Effector memory CD8-positive, alpha-beta T cell (primary cell): ENCODE results near the gene LEMD2.

ENCODE experiments used
- ATAC-seq: fragments of 150-1000 bp; cut with Tn5 transposase; replicated peaks from 2 replicates; pipeline ENCODE4 v1.10.0; 2021; ENCODE audit warnings: mild to moderate bottlenecking, moderate library complexity
- DNase-seq, 3 experiments: peaks; one replicate each; pipeline ENCODE4 v3.0.0; 2021
- H3K27ac Mint-ChIP-seq, 2 donors: one replicate each; pipeline ENCODE4 v1.8.0; 2022; ENCODE audit warnings: mild to moderate bottlenecking in 2 of 2, mixed read lengths in 2 of 2, moderate library complexity in 2 of 2
- H3K27me3 Mint-ChIP-seq, 2 donors: one replicate each; pipeline ENCODE4 v1.8.0; 2022; ENCODE audit warnings: mixed read lengths in 2 of 2
- H3K36me3 Mint-ChIP-seq: one replicate; pipeline ENCODE4 v1.8.0; 2022; ENCODE audit warnings: mild to moderate bottlenecking, moderate library complexity, mixed read lengths; ENCODE audit not compliant: insufficient read depth
- H3K4me1 Mint-ChIP-seq, 2 donors: one replicate each; pipeline ENCODE4 v1.8.0; 2022; ENCODE audit warnings: low read depth in 2 of 2, mixed read lengths in 2 of 2
- H3K4me3 Mint-ChIP-seq, 2 donors: one replicate each; pipeline ENCODE4 v1.8.0; 2022; ENCODE audit warnings: mild to moderate bottlenecking in 2 of 2, mixed read lengths in 2 of 2, moderate library complexity in 2 of 2
- H3K9me3 Mint-ChIP-seq, 2 donors: one replicate each; pipeline ENCODE4 v1.8.0; 2022; ENCODE audit warnings: mixed read lengths in 2 of 2

LEMD2 gene

DNA sequence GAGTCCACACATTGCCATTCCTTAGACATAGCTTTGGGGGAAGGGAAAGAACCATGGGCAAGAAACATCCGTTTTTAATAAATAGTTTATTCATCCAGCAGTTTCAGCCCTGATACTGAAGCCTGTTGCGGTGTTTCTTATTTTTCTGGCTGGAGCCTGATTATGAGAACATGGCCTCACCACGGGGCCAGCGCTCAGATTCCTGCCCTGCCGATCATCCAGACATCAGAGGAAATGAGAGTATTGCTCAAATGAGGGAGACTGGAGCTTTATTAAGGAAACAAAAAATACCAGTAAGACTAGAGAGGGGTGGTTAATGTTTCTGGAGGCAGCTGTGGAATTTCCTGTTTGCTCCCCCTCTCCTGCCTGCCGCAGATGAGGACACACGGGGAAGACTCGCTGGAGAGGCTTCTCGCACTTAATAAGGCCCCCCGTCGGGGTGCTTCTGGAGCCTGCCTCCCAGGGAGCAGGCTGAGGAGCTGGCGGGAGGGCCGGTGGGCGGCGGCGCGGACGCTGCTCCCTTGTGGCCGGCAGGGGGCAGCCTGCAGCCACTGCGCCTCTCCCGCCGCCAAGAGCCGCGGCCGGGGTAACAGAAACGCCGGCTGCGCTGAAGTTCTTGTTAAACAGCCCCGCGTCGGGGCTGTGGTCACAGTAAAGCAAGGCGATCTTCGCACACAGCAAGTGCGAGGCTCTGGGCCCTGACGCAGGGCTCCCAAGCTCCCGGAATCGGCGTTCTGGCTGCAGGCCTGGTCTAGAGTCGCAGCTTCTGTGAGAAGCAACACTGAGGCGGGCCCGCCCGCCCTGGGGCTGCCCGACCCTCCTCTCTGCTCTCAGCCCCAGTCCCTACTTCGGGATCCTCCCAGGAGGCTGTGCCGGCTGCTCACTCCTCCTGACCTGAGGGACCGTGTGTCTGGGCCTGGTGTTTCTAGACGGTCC is 17.5 kb downstream of the LEMD2 start:
- Mint-ChIP-seq H3K36me3 (peaks cover 47% of the 10 kb centered on the region), H3K27ac (peak overlapping the region; percentile 46 to 79), H3K9me3 (no peaks in the 10 kb centered on the region), H3K4me3 (no peak overlapping the region), H3K4me1 (peaks cover 12 to 14% of the 10 kb centered on the region in 2 donors), H3K27me3 (peaks cover 5 to 23% of the 10 kb centered on the region in 2 donors)
- ATAC-seq: peak; percentile 83
- DNase-seq: peak; percentile 55 to 68 (median 64)

DNA sequence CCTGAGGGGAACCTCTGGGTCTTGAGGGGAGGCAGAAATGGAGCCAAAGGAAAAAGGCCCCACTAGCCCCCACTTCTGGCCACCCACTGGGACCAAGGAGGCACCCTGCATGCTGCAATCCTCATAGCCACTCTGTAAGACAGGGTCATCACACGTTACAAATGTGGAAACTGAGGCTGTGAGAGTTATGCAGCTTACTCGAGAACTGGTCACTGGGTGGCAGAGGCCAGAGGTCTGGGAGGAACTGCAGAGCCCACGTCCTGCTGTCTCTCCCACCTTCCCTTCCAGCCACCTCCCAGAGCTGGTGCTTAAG is 18.1 kb downstream of the LEMD2 start:
- no peak for DNase-seq
- no peak for ATAC-seq
- no peaks in the 10 kb centered on the region for H3K9me3 Mint-ChIP-seq
- peaks cover 40% of the 10 kb centered on the region for H3K36me3 Mint-ChIP-seq
- peaks cover 12 to 14% of the 10 kb centered on the region in 2 donors for H3K4me1 Mint-ChIP-seq
- peak overlapping the region in 1 of 2 donors; percentile 46 for H3K27ac Mint-ChIP-seq
- H3K4me3 Mint-ChIP-seq: no peak overlapping the region
- peaks cover 6 to 29% of the 10 kb centered on the region in 2 donors for H3K27me3 Mint-ChIP-seq

DNA sequence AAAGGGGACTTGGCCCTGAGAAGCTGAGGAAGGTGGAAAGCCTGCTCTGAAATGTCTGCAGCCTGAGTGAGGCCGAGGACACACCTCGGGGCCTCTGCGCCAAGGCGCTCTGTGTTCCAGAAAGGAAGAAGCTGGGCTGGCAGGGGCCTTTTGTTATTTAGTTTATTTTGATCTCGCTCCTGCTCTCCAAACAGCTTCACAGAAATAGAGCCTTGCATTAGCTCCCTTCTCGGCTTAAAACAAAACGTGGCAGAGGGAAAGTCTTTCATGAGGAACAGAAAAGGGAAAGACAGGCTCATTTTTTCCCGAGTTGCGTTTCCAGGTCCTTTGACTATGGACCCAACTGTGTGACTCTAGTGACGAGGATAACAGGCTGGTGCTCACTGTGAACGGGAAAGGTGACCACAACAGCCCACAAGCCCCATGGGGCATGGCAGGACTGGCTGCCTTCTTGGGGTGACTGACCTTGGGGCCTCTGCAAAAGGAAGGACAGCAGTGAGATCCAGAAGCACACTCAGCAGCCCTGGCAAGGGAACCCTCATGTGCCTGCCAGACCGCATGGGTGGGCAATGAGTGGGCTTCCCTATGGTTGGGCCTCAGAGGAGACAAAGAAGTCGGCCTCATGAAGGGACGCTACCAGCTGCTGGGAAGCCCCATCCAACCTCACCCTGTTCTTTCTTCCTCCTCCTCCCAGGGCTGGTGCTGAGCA is 18.7 kb downstream of the LEMD2 start:
- Mint-ChIP-seq H3K36me3 (peaks cover 36% of the 10 kb centered on the region), H3K27me3 (peaks cover 6 to 34% of the 10 kb centered on the region in 2 donors), H3K4me1 (peaks cover 12 to 14% of the 10 kb centered on the region in 2 donors), H3K4me3 (no peak overlapping the region), H3K9me3 (no peaks in the 10 kb centered on the region), H3K27ac (no peak overlapping the region)
- ATAC-seq: no peak
- DNase-seq: no peak

DNA sequence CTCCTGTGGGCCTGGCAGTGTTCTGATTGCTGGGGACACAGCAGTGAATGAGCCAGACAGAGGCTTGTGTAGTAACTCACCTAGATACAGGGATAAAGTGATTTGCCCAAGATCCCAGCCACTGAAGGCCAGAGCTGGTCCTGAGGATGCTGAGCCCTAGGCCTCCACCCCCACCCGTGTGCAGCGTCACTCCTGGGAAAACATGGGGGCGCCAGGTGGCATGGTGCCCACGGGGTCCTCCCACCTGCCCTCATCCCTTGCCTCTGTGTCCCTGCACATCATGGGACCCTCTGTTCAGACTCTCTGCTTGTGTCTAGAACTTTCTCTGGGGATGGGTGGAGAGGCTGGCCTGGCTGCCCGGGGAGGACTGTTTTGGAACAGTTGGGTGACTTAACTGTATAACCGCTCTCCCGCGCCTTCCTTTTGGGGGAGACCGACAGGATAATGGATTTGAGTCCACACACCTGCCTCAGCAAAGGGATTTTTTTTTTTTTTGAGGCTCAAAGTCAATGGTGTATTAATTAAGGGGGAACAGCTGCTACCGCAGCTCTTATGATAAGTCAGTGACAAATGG is 19.6 kb downstream of the LEMD2 start:
- peaks cover 6 to 43% of the 10 kb centered on the region in 2 donors for H3K27me3 Mint-ChIP-seq
- peaks cover 12 to 14% of the 10 kb centered on the region in 2 donors for H3K4me1 Mint-ChIP-seq
- H3K4me3 Mint-ChIP-seq: no peak overlapping the region
- peaks cover 26% of the 10 kb centered on the region for H3K36me3 Mint-ChIP-seq
- H3K27ac Mint-ChIP-seq: no peak overlapping the region
- DNase-seq (no peak), ATAC-seq (no peak)
- no peaks in the 10 kb centered on the region for H3K9me3 Mint-ChIP-seq

DNA sequence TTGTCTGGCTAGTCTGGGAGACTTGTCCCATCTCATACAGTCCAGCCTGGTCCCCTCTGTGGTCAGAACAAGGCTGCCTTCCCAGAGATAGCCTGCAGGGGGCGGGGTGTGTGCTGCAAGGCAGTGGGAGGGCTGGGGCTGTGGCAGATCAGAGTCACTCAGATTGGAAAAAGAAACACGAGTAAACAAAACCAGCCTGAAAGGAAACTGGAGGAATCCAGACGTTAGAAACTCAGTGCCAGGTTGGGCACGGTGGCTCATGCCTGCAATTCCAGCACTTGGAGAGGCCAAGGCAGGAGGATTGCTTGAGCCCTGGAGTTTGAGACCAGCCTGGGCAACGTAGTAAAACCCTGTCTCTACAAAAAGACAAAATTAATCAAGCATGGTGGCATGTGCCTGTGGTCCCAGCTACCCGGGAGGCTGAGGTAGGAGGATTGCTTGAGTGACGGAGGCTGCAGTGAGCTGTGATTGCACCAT is 20.2 kb downstream of the LEMD2 start:
- no peak overlapping the region for H3K27ac Mint-ChIP-seq
- peaks cover 12 to 14% of the 10 kb centered on the region in 2 donors for H3K4me1 Mint-ChIP-seq
- ATAC-seq: peak; percentile 76
- peaks cover 20% of the 10 kb centered on the region for H3K36me3 Mint-ChIP-seq
- no peaks in the 10 kb centered on the region for H3K9me3 Mint-ChIP-seq
- H3K27me3 Mint-ChIP-seq: peaks cover 6 to 50% of the 10 kb centered on the region in 2 donors
- peak; percentile 65 to 69 (median 67) for DNase-seq
- no peak overlapping the region for H3K4me3 Mint-ChIP-seq

DNA sequence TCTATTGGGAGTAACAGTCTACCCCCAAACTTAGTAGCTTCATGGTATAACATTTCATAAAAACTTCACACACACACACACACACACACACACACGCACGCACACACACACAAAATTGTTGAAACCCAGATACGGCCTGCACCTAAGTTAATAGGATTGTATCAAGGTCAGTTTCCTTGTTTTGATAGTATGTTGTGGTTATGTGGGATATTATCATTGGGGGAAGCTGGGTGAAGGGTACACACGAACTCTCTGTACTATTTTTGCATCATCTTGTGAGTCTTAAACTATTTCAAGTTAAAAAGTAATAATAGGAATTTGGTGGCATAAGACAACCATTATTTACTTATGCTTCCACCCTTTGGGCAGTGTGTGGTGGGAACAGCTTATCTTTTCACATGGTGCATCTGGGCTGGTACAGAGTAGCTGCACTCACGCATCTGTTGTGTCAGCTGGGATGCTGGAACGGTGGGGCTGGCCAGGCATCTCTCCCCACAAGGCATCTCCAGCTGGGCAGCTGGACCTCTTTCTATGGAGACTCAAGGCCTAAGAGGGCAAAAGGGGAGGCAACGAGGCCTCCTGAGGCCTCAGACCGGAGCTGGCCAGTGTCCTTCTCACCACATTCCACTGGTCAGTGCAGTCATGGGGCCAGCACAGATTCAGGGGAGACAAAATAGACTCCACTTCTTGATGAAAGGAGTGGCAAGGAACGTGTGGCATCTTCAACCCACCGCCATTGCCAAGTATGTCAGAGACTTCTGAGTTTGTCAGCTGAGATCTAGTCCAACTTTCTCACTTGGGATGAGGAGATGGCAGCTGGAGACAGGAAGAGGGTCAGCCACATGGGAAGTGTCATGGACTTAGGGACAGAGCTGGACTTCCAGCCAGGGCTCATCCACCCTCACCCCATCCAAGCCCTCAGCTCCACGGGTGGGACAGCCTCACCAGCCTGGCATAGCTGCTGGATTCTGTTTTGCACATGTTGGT is 21.7 kb downstream of the LEMD2 start:
- Mint-ChIP-seq H3K9me3 (no peaks in the 10 kb centered on the region), H3K4me3 (no peak overlapping the region)

DNA sequence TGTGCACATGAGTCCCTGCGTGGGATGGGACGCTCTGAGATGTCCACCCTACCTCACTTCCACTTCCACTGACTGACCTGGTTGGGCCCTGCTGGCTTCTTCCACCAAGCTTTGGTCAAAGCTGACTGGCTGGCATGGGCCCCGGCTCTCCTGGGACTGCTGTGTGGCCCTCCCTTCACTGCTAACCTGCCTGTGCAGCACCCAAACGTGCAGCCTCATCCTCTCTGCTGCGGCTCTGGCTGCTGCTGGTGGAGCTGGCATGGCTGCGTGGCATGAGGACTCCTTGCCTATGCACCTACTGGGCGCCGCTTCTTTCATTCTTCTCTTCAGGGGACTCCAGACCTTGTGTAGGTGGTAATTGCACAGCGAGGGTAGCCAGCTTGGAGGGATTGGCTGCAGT is 23.6 kb downstream of the LEMD2 start:
- no peaks in the 10 kb centered on the region for H3K9me3 Mint-ChIP-seq
- H3K4me3 Mint-ChIP-seq: no peak overlapping the region
- H3K27ac Mint-ChIP-seq: no peak overlapping the region
- ATAC-seq (no peak), DNase-seq (no peak)
- H3K27me3 Mint-ChIP-seq: peaks cover 6 to 66% of the 10 kb centered on the region in 2 donors
- H3K36me3 Mint-ChIP-seq: no peaks in the 10 kb centered on the region
- peaks cover 2 to 5% of the 10 kb centered on the region in 2 donors for H3K4me1 Mint-ChIP-seq

More for the DNA sequence above, 21.7 kb downstream of the LEMD2 start:
- ATAC-seq (no peak), DNase-seq (no peak)
- Mint-ChIP-seq H3K27me3 (peaks cover 6 to 63% of the 10 kb centered on the region in 2 donors), H3K4me1 (peaks cover 8 to 13% of the 10 kb centered on the region in 2 donors), H3K36me3 (peaks cover 6% of the 10 kb centered on the region), H3K27ac (no peak overlapping the region)

DNA sequence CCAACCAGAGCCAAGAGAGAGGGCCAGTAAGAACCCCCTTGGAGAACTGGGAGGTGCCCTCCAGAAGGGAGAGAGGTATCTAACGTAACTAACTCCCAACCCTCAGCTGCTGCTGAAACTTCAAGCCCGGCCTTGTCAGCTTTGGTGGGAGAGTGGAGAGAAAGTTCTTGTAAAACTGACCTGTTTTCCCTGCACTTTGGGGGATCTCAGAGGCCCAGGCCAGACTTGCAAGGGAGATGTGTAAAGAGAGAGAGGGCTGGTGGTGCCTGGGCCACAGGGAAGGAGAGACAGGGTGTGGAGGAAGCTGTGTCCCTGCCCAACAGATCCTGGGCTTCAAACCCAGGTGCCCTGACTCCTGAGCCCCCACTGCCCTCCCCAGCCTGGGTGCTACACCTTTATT is 24.9 kb downstream of the LEMD2 start:
- no peak for ATAC-seq
- Mint-ChIP-seq H3K4me3 (no peak overlapping the region), H3K27me3 (peaks cover 6 to 66% of the 10 kb centered on the region in 2 donors), H3K9me3 (no peaks in the 10 kb centered on the region), H3K36me3 (no peaks in the 10 kb centered on the region), H3K27ac (no peak overlapping the region), H3K4me1 (peaks cover 2 to 5% of the 10 kb centered on the region in 2 donors)
- DNase-seq: no peak

DNA sequence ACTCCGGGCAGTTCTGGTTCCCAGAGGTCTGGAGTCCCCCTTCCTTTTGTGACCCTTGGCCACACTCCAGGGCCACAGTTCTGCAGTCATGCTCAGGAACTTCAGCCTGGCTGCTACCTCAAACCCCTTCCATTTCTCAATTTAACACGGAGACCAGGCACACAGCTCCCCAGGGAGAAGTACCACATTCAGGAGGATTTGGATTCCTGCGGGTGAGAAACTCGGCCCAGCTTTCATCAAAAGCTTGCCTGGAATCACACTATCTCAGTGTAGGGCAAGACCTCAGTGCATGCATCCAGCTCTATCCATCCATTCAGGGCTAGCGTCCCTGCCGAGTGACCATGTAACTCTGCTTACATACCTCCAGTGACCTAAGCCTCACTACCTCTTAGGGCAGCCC is 25.4 kb downstream of the LEMD2 start:
- Mint-ChIP-seq H3K36me3 (peaks cover 2% of the 10 kb centered on the region), H3K4me3 (no peak overlapping the region), H3K27ac (no peak overlapping the region), H3K9me3 (no peaks in the 10 kb centered on the region), H3K4me1 (peaks cover 1 to 2% of the 10 kb centered on the region in 2 donors), H3K27me3 (peaks cover 6 to 62% of the 10 kb centered on the region in 2 donors)
- no peak for DNase-seq
- ATAC-seq: no peak

DNA sequence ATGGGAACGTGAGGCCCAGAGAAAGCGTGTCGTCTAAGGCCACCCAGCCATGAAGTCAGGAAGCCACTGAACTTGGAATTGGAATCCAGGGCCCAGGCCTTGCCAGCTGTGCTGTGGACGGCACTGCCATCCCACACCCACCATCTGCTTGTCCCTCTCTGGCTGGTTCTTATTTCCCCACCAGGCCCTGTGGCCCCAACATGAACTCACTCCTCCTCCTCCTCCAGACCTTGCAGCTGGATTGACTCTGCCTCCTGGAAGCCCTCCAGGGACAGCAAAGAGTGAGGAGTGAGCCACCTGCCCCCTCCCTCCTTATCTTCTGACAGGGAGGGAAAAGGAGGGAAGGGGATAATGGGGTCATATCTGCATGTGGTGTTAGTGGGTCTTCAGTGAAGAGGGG is 26.2 kb downstream of the LEMD2 start:
- no peaks in the 10 kb centered on the region for H3K9me3 Mint-ChIP-seq
- H3K36me3 Mint-ChIP-seq: peaks cover 2% of the 10 kb centered on the region
- ATAC-seq: no peak
- peaks cover 9 to 62% of the 10 kb centered on the region in 2 donors for H3K27me3 Mint-ChIP-seq
- no peak overlapping the region for H3K4me3 Mint-ChIP-seq
- no peaks in the 10 kb centered on the region for H3K4me1 Mint-ChIP-seq
- peak overlapping the region in 1 of 2 donors; percentile 57 for H3K27ac Mint-ChIP-seq
- no peak for DNase-seq

DNA sequence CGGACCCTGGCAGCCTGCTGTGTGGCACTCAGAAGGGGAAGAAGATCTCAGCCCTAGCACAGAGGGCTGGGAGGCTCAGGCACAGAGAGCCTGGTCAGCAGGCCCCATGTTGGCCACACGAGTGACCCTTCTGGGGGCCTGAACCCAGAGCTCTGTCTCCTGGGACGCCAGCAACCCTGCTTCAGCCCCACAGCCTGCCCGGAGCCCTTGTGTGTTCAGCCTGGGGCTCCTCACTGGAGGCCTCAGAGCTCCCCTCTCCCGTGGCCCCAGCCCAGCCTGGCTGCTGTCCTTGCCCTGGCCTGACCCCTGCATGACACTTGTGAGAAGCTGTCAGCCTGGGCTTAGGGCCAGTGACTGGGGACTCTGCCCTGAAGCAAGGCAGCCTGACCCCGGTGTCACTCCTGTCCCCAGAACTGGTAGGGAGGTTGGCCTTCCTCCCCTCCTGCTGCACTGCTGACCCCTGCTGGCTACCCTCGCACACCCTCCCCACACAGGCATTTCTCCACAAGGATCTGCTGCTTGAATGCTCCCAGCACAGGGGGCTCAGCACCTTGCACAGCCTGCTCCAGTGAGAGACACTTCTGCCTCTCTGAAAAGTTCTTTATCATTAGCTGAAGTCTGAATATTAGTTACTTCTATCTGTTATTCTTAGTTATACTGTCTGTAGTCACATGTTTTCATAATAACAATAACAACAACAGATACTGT is 26.9 kb downstream of the LEMD2 start:
- Mint-ChIP-seq H3K4me1 (no peaks in the 10 kb centered on the region), H3K4me3 (no peak overlapping the region), H3K27me3 (peaks cover 16 to 62% of the 10 kb centered on the region in 2 donors), H3K27ac (peak overlapping the region in 1 of 2 donors; percentile 57), H3K36me3 (peaks cover 2% of the 10 kb centered on the region), H3K9me3 (no peaks in the 10 kb centered on the region)
- ATAC-seq (peak; percentile 21), DNase-seq (peak in 1 of 3 experiments; percentile 9)

DNA sequence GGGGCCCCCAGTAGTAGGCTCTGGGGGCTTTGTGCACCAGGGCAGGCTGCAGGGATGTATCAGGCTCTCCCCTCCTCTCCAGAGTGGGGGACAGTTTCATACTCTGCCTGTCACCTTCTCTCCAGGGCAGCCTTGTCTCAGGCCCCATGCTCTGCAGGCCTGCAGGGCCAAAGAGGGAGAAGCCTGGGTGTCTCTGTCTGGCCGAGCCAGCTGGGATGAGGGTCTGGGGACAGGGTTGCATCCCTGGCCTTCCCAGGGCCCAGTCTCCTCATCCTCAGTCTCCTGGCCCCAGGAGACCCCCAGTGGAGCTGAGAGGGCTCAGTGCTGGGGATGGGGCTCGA is 27.4 kb downstream of the LEMD2 start:
- Mint-ChIP-seq H3K4me1 (no peaks in the 10 kb centered on the region), H3K4me3 (no peak overlapping the region), H3K9me3 (no peaks in the 10 kb centered on the region), H3K36me3 (peaks cover 2% of the 10 kb centered on the region), H3K27ac (no peak overlapping the region), H3K27me3 (peaks cover 15 to 62% of the 10 kb centered on the region in 2 donors)
- ATAC-seq: no peak
- no peak for DNase-seq
